HG02870 (cell line): ENCODE data around the gene PIBF1.

ENCODE experiments used
- ATAC-seq: cut with Tn5 transposase; IDR thresholded peaks from one replicate; pipeline ENCODE4 v1.9.1; 2021; ENCODE audit warnings: mild to moderate bottlenecking, moderate library complexity; ENCODE audit not compliant: unreplicated experiment

Gene PIBF1

DNA sequence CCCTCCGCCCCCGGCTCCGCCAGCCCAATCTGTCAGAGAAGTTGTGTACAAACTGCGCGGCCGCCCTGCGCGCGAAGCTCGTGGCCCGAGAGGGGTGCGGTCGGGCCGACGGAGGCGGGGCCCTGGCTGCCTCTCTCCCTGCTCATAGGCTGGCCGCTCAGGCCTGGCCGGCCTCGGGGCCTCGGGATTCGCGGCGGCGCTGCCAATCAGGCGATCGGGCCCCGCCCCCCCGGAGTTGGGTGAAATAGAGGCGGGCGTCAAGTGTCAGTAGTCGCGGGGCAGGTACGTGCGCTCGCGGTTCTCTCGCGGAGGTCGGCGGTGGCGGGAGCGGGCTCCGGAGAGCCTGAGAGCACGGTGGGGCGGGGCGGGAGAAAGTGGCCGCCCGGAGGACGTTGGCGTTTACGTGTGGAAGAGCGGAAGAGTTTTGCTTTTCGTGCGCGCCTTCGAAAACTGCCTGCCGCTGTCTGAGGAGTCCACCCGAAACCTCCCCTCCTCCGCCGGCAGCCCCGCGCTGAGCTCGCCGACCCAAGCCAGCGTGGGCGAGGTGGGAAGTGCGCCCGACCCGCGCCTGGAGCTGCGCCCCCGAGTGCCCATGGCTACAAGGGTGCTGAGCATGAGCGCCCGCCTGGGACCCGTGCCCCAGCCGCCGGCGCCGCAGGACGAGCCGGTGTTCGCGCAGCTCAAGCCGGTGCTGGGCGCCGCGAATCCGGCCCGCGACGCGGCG lies 277.0 kb downstream of the PIBF1 start, which contains the start of gene KLF5:
TSS of gene KLF5 (plus strand) at position 270 of the 724 bp plus-strand sequence. CDS start at position 593, 323 bp downstream.
- ATAC-seq = peak; percentile 96

DNA sequence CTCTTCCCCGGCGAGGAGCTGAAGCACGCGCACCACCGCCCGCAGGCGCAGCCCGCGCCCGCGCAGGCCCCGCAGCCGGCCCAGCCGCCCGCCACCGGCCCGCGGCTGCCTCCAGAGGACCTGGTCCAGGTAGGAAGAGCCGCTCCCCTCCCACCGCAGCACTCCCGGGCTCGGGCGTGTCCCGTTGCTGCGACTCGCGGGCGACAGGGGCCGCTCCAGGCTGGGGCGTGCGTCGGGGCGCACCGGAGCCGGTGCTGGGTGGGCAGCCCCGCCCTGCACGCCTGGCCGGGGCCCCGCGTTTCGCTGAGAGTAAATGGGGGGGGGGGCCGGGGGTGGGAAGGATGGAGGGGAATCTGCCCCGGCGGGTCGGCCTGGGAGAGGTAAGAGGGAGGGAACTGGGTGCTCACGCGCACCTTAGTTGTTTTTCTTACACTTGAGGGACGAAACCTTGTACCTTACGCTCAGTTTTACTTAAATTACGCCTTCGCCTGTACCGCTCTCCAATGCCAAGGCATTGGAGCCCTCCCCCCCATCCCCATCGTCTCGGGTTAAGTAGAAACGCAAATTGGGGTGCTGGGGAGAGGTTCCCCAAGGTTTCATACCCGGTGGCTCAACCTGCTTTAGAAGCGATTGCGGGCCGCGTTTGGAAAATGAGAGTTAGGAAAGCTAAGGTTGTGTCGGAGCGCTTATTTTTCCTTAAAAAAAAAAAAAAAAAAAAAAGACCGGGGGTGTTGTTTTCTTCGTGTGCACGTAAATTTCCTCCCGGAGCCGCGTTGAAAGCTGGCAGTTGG lies 277.7 kb downstream of the PIBF1 start:
- ATAC-seq = peak; percentile 32

DNA sequence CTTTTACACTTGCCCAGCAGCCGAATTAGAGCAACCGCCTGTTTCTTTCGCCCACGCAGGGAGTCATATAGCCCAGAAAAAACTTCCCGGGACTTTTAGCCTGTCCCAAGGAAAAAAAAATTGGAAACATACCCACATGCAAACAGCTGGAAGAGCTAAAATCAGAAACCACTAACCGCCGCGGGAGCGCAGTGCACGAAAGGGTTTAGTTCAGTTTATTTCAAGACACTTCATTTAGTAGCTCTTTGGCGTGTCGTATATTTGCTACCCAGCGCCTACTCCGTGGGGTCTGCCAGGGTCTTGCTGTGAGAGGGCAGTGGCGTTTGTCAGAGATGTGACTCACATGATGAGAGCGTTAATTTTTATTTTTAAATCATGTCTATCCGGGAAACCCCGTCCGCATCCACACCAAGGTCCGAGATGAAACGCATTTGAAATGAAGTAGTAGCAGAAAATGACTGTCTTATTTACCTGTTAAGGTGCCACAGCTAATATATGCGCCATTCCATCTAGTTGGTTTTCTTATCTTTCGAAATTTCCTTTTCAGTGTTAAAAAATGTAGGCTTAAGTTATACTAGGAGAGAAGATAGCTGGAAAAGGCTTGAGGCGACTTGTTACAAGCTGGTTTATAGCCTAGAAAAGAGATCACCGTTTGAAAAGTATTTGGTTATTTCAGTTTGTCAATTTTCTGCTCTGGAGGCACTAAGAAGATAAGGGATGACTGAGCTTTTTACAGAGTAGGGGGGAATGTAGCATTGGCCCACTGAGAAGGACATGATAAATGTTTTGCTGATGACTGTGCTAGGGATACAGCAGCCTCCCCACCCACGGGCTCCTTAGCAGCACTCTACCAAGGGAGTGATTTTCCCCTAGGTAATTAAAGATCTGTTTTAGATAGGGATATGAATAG lies 278.6 kb downstream of the PIBF1 start:
- ATAC-seq = no peak

DNA sequence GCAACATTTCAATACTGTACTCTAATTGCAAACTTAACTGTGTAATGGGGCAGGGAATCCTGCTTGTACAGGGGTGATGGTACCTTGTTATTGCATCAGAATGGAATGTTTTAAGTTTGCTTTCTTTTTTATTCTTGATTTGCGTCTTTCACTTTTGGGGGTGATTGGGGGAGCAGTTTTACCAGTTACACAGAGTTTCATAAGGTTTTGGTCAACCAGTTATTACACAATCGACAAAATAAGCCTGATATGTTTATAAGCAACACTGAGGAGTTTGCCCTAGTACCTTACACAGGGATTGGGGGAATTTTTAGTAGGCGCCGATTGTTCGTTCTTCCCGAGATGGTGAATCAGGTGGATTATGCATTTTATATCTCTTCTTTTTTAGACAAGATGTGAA lies 279.5 kb downstream of the PIBF1 start:
- no peak for ATAC-seq

DNA sequence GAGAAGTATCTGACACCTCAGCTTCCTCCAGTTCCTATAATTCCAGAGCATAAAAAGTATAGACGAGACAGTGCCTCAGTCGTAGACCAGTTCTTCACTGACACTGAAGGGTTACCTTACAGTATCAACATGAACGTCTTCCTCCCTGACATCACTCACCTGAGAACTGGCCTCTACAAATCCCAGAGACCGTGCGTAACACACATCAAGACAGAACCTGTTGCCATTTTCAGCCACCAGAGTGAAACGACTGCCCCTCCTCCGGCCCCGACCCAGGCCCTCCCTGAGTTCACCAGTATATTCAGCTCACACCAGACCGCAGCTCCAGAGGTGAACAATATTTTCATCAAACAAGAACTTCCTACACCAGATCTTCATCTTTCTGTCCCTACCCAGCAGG lies 279.9 kb downstream of the PIBF1 start:
- ATAC-seq = no peak

DNA sequence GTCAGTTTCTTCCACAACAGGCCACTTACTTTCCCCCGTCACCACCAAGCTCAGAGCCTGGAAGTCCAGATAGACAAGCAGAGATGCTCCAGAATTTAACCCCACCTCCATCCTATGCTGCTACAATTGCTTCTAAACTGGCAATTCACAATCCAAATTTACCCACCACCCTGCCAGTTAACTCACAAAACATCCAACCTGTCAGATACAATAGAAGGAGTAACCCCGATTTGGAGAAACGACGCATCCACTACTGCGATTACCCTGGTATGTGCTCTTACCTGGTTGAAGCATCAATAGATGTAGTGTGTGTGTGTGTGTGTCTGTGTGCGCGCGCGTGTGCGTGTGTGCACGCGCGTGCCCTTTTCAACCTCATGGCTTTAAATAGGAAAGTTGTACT lies 280.5 kb downstream of the PIBF1 start:
- ATAC-seq = no peak

DNA sequence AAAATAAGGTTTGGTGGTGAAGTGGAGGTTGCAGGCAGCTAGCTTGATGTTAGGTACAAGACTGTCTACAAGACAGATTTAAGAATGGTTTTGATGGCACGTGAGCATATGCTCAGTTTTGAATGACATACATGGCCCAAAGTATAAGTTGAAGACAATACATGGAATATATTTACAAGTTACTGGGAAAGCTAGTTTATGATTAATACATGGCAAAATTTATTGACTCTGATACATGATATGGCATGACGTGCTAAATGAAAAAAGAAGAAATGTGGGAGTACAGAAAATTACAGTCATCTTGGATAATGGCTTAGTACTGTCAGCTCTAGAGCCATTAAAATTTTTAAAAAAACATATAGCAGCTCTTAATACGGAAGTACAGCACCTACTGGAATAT lies 281.2 kb downstream of the PIBF1 start:
- no peak for ATAC-seq

DNA sequence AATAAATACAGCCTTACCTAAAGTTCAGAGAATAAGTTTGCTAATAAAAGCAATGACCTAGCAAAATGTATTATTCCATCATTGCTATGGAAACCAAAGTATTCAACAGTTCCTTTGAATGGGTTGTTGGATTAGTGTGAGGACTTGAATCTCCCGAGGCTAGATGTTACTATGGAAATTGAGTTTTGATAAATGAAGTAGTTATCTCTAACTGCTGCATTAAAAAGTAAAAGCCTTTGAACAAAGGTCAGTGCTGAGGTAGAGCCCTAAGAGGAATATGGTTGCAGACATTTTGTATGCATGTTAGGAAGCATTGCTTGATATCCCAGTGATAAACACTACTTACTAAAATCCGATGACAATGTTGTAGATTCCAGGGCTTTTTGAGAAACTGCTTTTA lies 283.1 kb downstream of the PIBF1 start:
- no peak for ATAC-seq

DNA sequence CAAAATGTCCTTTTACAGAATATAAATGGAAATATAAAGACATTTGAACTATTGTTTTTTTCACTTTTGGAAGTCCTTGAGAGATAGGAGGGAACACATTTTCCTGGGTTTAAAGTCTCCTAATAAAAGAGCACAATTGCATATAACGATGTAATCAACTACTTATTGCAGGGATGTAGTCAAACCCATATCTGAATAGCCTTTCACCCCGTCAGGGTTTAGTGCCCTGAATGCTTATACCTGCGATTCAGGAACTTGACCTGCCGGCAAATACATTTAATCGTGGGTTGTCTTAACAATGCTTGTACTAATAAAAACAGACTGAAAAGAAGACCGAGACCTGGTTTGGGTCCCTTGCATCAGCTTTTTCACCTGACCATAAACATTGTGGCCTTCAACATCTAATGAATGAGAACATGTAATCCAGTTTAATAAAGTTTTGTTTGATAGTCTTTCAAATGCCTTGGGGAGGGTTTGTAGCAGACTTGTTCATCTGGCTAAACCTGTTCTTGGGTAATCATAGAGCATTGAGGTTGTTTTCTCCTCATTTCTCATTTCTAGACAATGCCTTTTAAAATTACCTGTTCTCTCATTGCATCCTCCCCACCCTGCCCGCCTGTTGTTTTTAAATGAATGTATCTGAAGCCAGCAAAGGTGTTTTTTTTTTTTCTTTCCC lies 283.9 kb downstream of the PIBF1 start:
- ATAC-seq = no peak
